Activated CD4-positive, alpha-beta T cell treated with anti-CD3 and anti-CD28 coated beads for 36 hours (primary cell): ENCODE data around the gene EDA. TPM values are rescaled to one million over a fixed set of nuclear protein-coding genes. Genes with fewer than 3 reads are reported as not detected.

Experiments used
- ATAC-seq: fragments of 200-7000 bp; cut with Tn5 transposase; one replicate; pipeline ENCODE4 v1.10.0; 2021; ENCODE audit warnings: mild to moderate bottlenecking, moderate library complexity
- CTCF ChIA-PET: fragments of 350-600 bp; sonication (Branson Sonifier 250); formaldehyde crosslinking; loops from one replicate; lab custom pipeline; 2021; ENCODE audit warnings: antibody characterized with exemption; lab: Charles Lee
- POLR2A ChIA-PET: fragments of 350-600 bp; sonication (Branson Sonifier 250); formaldehyde crosslinking; loops from one replicate; lab custom pipeline; 2021; ENCODE audit warnings: antibody characterized with exemption, inconsistent platforms; lab: Charles Lee
- DNase-seq: peaks from one replicate; pipeline ENCODE4 v3.0.0-alpha.2; 2020
- H3K27ac Mint-ChIP-seq: one replicate; pipeline ENCODE4 v1.8.0; 2021; ENCODE audit warnings: mixed read lengths
- H3K27me3 Mint-ChIP-seq: one replicate; pipeline ENCODE4 v1.8.0; 2021; ENCODE audit warnings: mixed read lengths
- H3K36me3 Mint-ChIP-seq: one replicate; pipeline ENCODE4 v1.8.0; 2021; ENCODE audit warnings: low read depth, mixed read lengths
- H3K4me1 Mint-ChIP-seq: one replicate; pipeline ENCODE4 v1.8.0; 2021; ENCODE audit warnings: mixed read lengths
- H3K4me3 Mint-ChIP-seq: one replicate; pipeline ENCODE4 v1.8.0; 2021; ENCODE audit warnings: mild to moderate bottlenecking, moderate library complexity, mixed read lengths
- H3K9me3 Mint-ChIP-seq: one replicate; pipeline ENCODE4 v1.8.0; 2021; ENCODE audit warnings: low read depth, mixed read lengths
- intact Hi-C, 2 experiments: fragments of 100-400 bp; cut with DNase I in 1 of 2; cut with micrococcal nuclease in 1 of 2; formaldehyde crosslinking; loops; one replicate each; pipeline versions ENCODE4 v1.14.2 to v1.15.1; 2022 to 2024; cut with DNase I, micrococcal nuclease
- microRNA-seq: library from miRNA; unstranded; fragments of <30 nt; microRNA quantifications from one replicate; pipeline ENCODE4 v1.2.0, GENCODE V29; 2021; ENCODE audit warnings: borderline replicate concordance
- total RNA-seq, 2 experiments: library from RNA; stranded (reverse); gene quantifications; one replicate each; pipeline ENCODE4 v1.2.3, GENCODE V29; 2021

The EDA gene
- total RNA-seq, 2 experiments from 2014 or later: 0.73 to 1.1 TPM

GRCh38 chrX:70087857-70088630 lies 472.1 kb downstream of the EDA start:
- Mint-ChIP-seq H3K27ac (no peak overlapping the region), H3K36me3 (no peaks in the 10 kb centered on the region), H3K4me3 (no peak overlapping the region), H3K27me3 (no peaks in the 10 kb centered on the region), H3K9me3 (no peaks in the 10 kb centered on the region), H3K4me1 (no peaks in the 10 kb centered on the region)
- POLR2A ChIA-PET: no interaction called here
- CTCF ChIA-PET: interaction anchor here (0.8 to 0.9 kb wide), 2 partner anchors 9 to 10 kb away, joined by 3 read pairs; no protein-coding TSS in a partner anchor
- DNase-seq (no peak), ATAC-seq (no peak)
- intact Hi-C loops: loop anchor here in 1 of 2 experiments (2.0 kb wide), 1 partner anchor 549 kb away; no protein-coding TSS in a partner anchor

GRCh38 chrX:70088751-70089150 lies 472.8 kb downstream of the EDA start:
- ATAC-seq (no peak), DNase-seq (no peak)
- Mint-ChIP-seq H3K4me1 (no peaks in the 10 kb centered on the region), H3K4me3 (no peak overlapping the region), H3K36me3 (no peaks in the 10 kb centered on the region), H3K27ac (no peak overlapping the region), H3K27me3 (no peaks in the 10 kb centered on the region), H3K9me3 (no peaks in the 10 kb centered on the region)
- ChIA-PET CTCF (interaction anchor here (0.6 kb wide), 1 partner anchor 52 kb away, joined by 4 read pairs; no protein-coding TSS in a partner anchor), POLR2A (no interaction called here)
- intact Hi-C loops: loop anchor here in 1 of 2 experiments (2.0 kb wide), 1 partner anchor 550 kb away; no protein-coding TSS in a partner anchor

Small RNAs within 50 kb of the gene (microRNA-seq; reads per million reads assigned to microRNA genes)
- gene MIR676: 1.8 reads per million

Other genes starting within 250 kb of the EDA start
- gene NALF2, start 111.8 kb upstream of the EDA start, total RNA-seq: under 1 TPM; 0.11 TPM